ENCODE measurements around the gene TMEM30B.
A peak's percentile ranks its signal among the peaks of the same experiment; 100 is the strongest.

The TMEM30B gene

GRCh38 chr14:61298824-61299223 is 17.7 kb upstream of the TMEM30B start:
- DNase-seq (ENCODE audit: low spot score): no peak

- no peak for DNase-seq (ENCODE audit: low spot score)
Observed at GRCh38 chr14:61297581-61297980, 16.4 kb upstream of the TMEM30B start.

- DNase-seq (ENCODE audit: low spot score): peak; percentile 66
Observed at GRCh38 chr14:61296719-61297502, 15.8 kb upstream of the TMEM30B start.

GRCh38 chr14:61296151-61296550 is 15.0 kb upstream of the TMEM30B start:
- DNase-seq (ENCODE audit: low spot score): no peak

- no peak for DNase-seq (ENCODE audit: low spot score)
Observed at GRCh38 chr14:61290701-61291100, 9.6 kb upstream of the TMEM30B start.

- DNase-seq (ENCODE audit: low spot score): no peak
Observed at GRCh38 chr14:61288720-61289119, 7.6 kb upstream of the TMEM30B start.

GRCh38 chr14:61288228-61288627 is 7.1 kb upstream of the TMEM30B start:
- no peak for DNase-seq (ENCODE audit: low spot score)

GRCh38 chr14:61287196-61287595 is 6.1 kb upstream of the TMEM30B start:
- DNase-seq (ENCODE audit: low spot score): no peak

GRCh38 chr14:61285364-61285763 is 4.2 kb upstream of the TMEM30B start:
- DNase-seq (ENCODE audit: low spot score): no peak

GRCh38 chr14:61284001-61284400 is 2.9 kb upstream of the TMEM30B start:
- no peak for DNase-seq (ENCODE audit: low spot score)

GRCh38 chr14:61282746-61283145 is 1.6 kb upstream of the TMEM30B start:
- no peak for DNase-seq (ENCODE audit: low spot score)

GRCh38 chr14:61281948-61282275 is 774 bp upstream of the TMEM30B start:
- DNase-seq (ENCODE audit: low spot score): peak; percentile 41

- peak; percentile 58 for DNase-seq (ENCODE audit: low spot score)
Observed at GRCh38 chr14:61280526-61281185, 482 bp downstream of the TMEM30B start.

GRCh38 chr14:61280092-61280525 is 1.0 kb downstream of the TMEM30B start:
- DNase-seq (ENCODE audit: low spot score): no peak

GRCh38 chr14:61279082-61279481 is 2.1 kb downstream of the TMEM30B start:
- no peak for DNase-seq (ENCODE audit: low spot score)

GRCh38 chr14:61277784-61278183 is 3.4 kb downstream of the TMEM30B start:
- no peak for DNase-seq (ENCODE audit: low spot score)

- DNase-seq (ENCODE audit: low spot score): no peak
Observed at GRCh38 chr14:61277232-61277631, 3.9 kb downstream of the TMEM30B start.

- DNase-seq (ENCODE audit: low spot score): no peak
Observed at GRCh38 chr14:61271552-61271951, 9.6 kb downstream of the TMEM30B start.

GRCh38 chr14:61270714-61271113 is 10.4 kb downstream of the TMEM30B start:
- DNase-seq (ENCODE audit: low spot score): no peak

GRCh38 chr14:61269321-61270083 is 11.6 kb downstream of the TMEM30B start:
- peak; percentile 78 for DNase-seq (ENCODE audit: low spot score)

- DNase-seq (ENCODE audit: low spot score): no peak
Observed at GRCh38 chr14:61268812-61269211, 12.3 kb downstream of the TMEM30B start.

- peak; percentile 20 for DNase-seq (ENCODE audit: low spot score)
Observed at GRCh38 chr14:61266891-61267740, 14.0 kb downstream of the TMEM30B start.
